OCI-LY3 (cell line): ENCODE results near the gene KLHDC4.
"Not testable (repeated sequence)": the region's sequence is repeated elsewhere in the genome, so short reads cannot be mapped to it uniquely, and the experiment has no call there.

Experiments
- H2AFZ ChIP-seq: fragments of 200-600, 300-600 bp; shearing (Covaris generic); 2 replicates; pipeline ENCODE4 v1.6.0; 2014; ENCODE audit warnings: antibody characterized with exemption, low read depth, low read length
- H3K27ac ChIP-seq: fragments of 200-600, 300-600 bp; sonication (generic); 2 replicates; pipeline ENCODE4 v1.5.1; 2014; ENCODE audit warnings: mild to moderate bottlenecking, low read length, moderate library complexity, mixed read lengths
- H3K27me3 ChIP-seq: fragments of 200-600, 300-600 bp; sonication (generic); 2 replicates; pipeline ENCODE4 v1.6.1; 2014; ENCODE audit warnings: low read depth, low read length, mixed read lengths
- H3K36me3 ChIP-seq: fragments of 200-600, 300-600 bp; sonication (generic); replicated peaks from 2 replicates; pipeline ENCODE3; 2014; ENCODE audit warnings: low read depth, low read length, mixed read lengths
- H3K4me1 ChIP-seq: fragments of 300-600, 200-600 bp; sonication (generic); 2 replicates; pipeline ENCODE4 v1.6.1; 2014; ENCODE audit warnings: low read length, mixed read lengths
- H3K4me2 ChIP-seq: fragments of 200-600, 300-600 bp; sonication (generic); 2 replicates; pipeline ENCODE4 v1.6.1; 2014; ENCODE audit warnings: low read length, mixed read lengths
- H3K4me3 ChIP-seq: fragments of 300-600, 200-600 bp; sonication (generic); 2 replicates; pipeline ENCODE4 v1.5.1; 2014; ENCODE audit warnings: antibody characterized with exemption, mild to moderate bottlenecking, low read length, moderate library complexity
- H3K79me2 ChIP-seq: fragments of 300-600, 200-600 bp; shearing (Covaris generic); 2 replicates; pipeline ENCODE4 v1.6.1; 2014; ENCODE audit warnings: mild to moderate bottlenecking, low read length, mixed read lengths
- H3K9ac ChIP-seq: fragments of 300-600, 200-600 bp; shearing (Covaris generic); 2 replicates; pipeline ENCODE4 v1.6.0; 2014; ENCODE audit warnings: mild to moderate bottlenecking, low read length, moderate library complexity
- H3K9me3 ChIP-seq: fragments of 200-600, 300-600 bp; shearing (Covaris generic); 2 replicates; pipeline ENCODE4 v1.6.1; 2014; ENCODE audit warnings: low read length, mixed read lengths; ENCODE audit not compliant: insufficient read depth
- H4K20me1 ChIP-seq: fragments of 200-600, 300-600 bp; sonication (generic); 2 replicates; pipeline ENCODE4 v1.6.1; 2016; ENCODE audit warnings: low read length, mixed read lengths; ENCODE audit not compliant: insufficient read depth
- CTCF ChIP-seq: fragments of 200-600, 300-600 bp; sonication (generic); IDR thresholded peaks from 2 replicates; pipeline ENCODE4 v1.5.1; 2014; ENCODE audit warnings: antibody characterized with exemption, low read length, low read depth
- EZH2phosphoT487 ChIP-seq: fragments of 200-600 bp; shearing (Covaris generic); IDR thresholded peaks from 2 replicates; pipeline ENCODE4 v1.6.1; 2018; ENCODE audit warnings: antibody characterized with exemption, mixed run types, low read depth

The KLHDC4 gene

GRCh38 chr16:87765776-87766484 lies at the start of gene KLHDC4:
TSS of gene KLHDC4 (minus strand) at chr16:87765986. CDS start at chr16:87765890, 96 bp downstream.
- H3K27me3 ChIP-seq: no peaks in the 10 kb centered on the region
- H3K27ac ChIP-seq: peak within 1 kb of the TSS; percentile 43
- peak within 1 kb of the TSS; percentile 78 for H3K9ac ChIP-seq
- peaks cover 23% of the 10 kb centered on the region for H3K4me1 ChIP-seq
- peaks cover 11% of the 10 kb centered on the region for H4K20me1 ChIP-seq
- H3K4me2 ChIP-seq: peak within 1 kb of the TSS; percentile 96
- no peak for TF ChIP-seq EZH2phosphoT487
- TF ChIP-seq CTCF: no peak
- H3K36me3 ChIP-seq: peaks cover 23% of the 10 kb centered on the region
- peak within 1 kb of the TSS; percentile 68; the same call in 1 of the 2 replicates for H2AFZ ChIP-seq
- H3K4me3 ChIP-seq: peak within 1 kb of the TSS; percentile 99
- H3K9me3 ChIP-seq: no peaks in the 10 kb centered on the region
- H3K79me2 ChIP-seq: peaks cover 42% of the 10 kb centered on the region

GRCh38 chr16:87815567-87815966 lies 49.8 kb upstream of the KLHDC4 start:
- Histone ChIP-seq H3K27me3 (no peaks in the 10 kb centered on the region), H3K4me3 (no peak overlapping the region), H4K20me1 (no peaks in the 10 kb centered on the region), H3K27ac (no peak overlapping the region), H3K36me3 (peaks cover 4% of the 10 kb centered on the region), H3K9ac (no peak overlapping the region), H3K4me2 (no peak overlapping the region), H3K9me3 (peaks cover 26% of the 10 kb centered on the region; the same call in 1 of the 2 replicates), H2AFZ (no peak overlapping the region), H3K79me2 (no peaks in the 10 kb centered on the region), H3K4me1 (peaks cover 15% of the 10 kb centered on the region)
- no peak for TF ChIP-seq CTCF

- H3K27ac ChIP-seq: no peak overlapping the region
- no peak overlapping the region for H3K4me3 ChIP-seq
- H2AFZ ChIP-seq: no peak overlapping the region
- peaks cover 9% of the 10 kb centered on the region; the same call in 1 of the 2 replicates for H3K9me3 ChIP-seq
- H3K4me1 ChIP-seq: peaks cover 44% of the 10 kb centered on the region
- no peaks in the 10 kb centered on the region for H3K27me3 ChIP-seq
- no peaks in the 10 kb centered on the region for H3K79me2 ChIP-seq
- peaks cover 4% of the 10 kb centered on the region for H3K36me3 ChIP-seq
- H4K20me1 ChIP-seq: no peaks in the 10 kb centered on the region
- no peak overlapping the region for H3K4me2 ChIP-seq
- no peak for TF ChIP-seq CTCF
- TF ChIP-seq EZH2phosphoT487: no peak
- no peak overlapping the region for H3K9ac ChIP-seq
Observed at GRCh38 chr16:87812200-87812656, 46.4 kb upstream of the KLHDC4 start.

GRCh38 chr16:87811454-87811853 lies 45.7 kb upstream of the KLHDC4 start:
- not testable (repeated sequence) for H3K27me3 ChIP-seq, H3K9ac ChIP-seq, H2AFZ ChIP-seq, H3K36me3 ChIP-seq, H4K20me1 ChIP-seq, H3K9me3 ChIP-seq, H3K79me2 ChIP-seq
- Histone ChIP-seq H3K27ac (peak overlapping the region; percentile 99), H3K4me2 (peak overlapping the region; percentile 50), H3K4me1 (peaks cover 51% of the 10 kb centered on the region), H3K4me3 (0 out of 2 replicates have a peak overlapping the region, but pooled peaks have one; percentile 37)
